Heart left ventricle (tissue), 13 donors: ENCODE data around the gene SEL1L.

Experiments used
- POLR2A ChIP-seq, 2 donors: fragments of 450-650 bp; IDR thresholded peaks; one replicate each; pipeline ENCODE4 v1.6.1; 2017; ENCODE audit warnings: antibody characterized with exemption in 2 of 2, mild to moderate bottlenecking in 2 of 2, moderate library complexity in 2 of 2
- TF ChIP-seq, protein P1 (sequence below), 12 donors: fragments of 200-600 bp; sonication (generic) in 4 of 12; IDR thresholded peaks; one replicate each; pipeline versions ENCODE4 v1.5.0 to v1.8.0; 2018 to 2022; ENCODE audit warnings: antibody characterized with exemption in 12 of 12, mild to moderate bottlenecking in 5 of 12
- donor health status: ischemic (EF 13 %, LVEDD 7.1; RV severe dilation, severe dysfunction).
- donor health status: DM: no; HTN: yes; CAD: no.
- donor health status: DM: no; HTN: no; CAD: no.
- donor health status: ischemic (EF 25% LVEDD 6.9; RV normal size, moderate dysfunction).
- donor health status: ischemic (EF 25% LVEDD 5.7; RV mildly dilated, moderate dysfunction).
- donor health status: ischemic (EF 35%, LVEDD 5.7; RV mildly dilated, moderate dysfunction).
- donor health status: nonischemic (EF 11% LVEDD 7.7; RV severe dilation, severe dysfunction).
- donor health status: DM: yes; HTN: yes; CAD: no.
- donor health status: PGD.
- donor health status: ischemic (EF 29% LVEDD 5.4; RV normal size, mild dysfunction).
- donor health status: nonischemic (EF 23%, LVEDD 6.1; RV moderate dilation, normal function).

DNA sequence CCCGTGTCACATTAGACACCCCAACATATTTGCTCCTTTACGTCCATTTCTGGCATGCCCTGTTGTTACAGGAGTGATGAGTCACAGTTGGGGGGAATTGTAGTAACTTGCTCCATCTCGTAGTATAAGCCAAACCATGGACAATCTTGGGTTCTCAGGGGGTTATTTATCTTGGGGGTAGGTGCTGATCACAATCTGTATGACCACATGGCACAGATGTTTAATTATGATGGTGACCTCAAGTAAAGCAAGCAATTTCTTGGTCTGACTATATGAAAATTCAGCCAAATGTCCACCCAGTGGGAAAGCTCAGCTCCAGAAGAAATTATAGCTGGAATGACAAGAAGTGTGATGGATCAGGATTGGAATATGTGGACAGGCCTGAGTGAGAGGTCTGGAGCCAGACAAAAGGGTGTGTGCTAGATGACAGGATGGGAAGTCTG lies 101.4 kb downstream of the SEL1L start:
- TF ChIP-seq, protein P1, sequence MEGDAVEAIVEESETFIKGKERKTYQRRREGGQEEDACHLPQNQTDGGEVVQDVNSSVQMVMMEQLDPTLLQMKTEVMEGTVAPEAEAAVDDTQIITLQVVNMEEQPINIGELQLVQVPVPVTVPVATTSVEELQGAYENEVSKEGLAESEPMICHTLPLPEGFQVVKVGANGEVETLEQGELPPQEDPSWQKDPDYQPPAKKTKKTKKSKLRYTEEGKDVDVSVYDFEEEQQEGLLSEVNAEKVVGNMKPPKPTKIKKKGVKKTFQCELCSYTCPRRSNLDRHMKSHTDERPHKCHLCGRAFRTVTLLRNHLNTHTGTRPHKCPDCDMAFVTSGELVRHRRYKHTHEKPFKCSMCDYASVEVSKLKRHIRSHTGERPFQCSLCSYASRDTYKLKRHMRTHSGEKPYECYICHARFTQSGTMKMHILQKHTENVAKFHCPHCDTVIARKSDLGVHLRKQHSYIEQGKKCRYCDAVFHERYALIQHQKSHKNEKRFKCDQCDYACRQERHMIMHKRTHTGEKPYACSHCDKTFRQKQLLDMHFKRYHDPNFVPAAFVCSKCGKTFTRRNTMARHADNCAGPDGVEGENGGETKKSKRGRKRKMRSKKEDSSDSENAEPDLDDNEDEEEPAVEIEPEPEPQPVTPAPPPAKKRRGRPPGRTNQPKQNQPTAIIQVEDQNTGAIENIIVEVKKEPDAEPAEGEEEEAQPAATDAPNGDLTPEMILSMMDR (IDR thresholded peaks at IDR 0.05): no peak
- TF ChIP-seq POLR2A (IDR thresholded peaks at IDR 0.05): no peak
